Kidney epithelial cell (primary cell): ENCODE results near the gene HK3. TPM values are rescaled to one million over a fixed set of nuclear protein-coding genes. Genes with fewer than 3 reads are reported as not detected.

Source experiments
- DNase-seq: peaks from one replicate; pipeline ENCODE4 v3.0.0-alpha.2; 2010; ENCODE audit warnings: low read depth
- H3K27me3 ChIP-seq: 2 replicates; pipeline ENCODE4 v1.6.0; 2011; ENCODE audit warnings: low read length; ENCODE audit not compliant: control insufficient read depth, insufficient read depth
- H3K36me3 ChIP-seq: 2 replicates; pipeline ENCODE4 v1.5.1; 2011; ENCODE audit warnings: low read length; ENCODE audit not compliant: control insufficient read depth, insufficient read depth
- H3K4me3 ChIP-seq: 2 replicates; pipeline ENCODE4 v1.5.1; 2011; ENCODE audit warnings: low read depth, mild to moderate bottlenecking, control low read depth, low read length
- total RNA-seq: library from RNA; depleted of rRNA; stranded (reverse); fragments of >200 nt; gene quantifications from 2 replicates; pipeline ENCODE4 v1.2.3, GENCODE V29; 2015
- TF ChIP-seq, protein P1 (sequence below): IDR thresholded peaks from 2 replicates; pipeline ENCODE4 v1.5.1; 2011; ENCODE audit warnings: mild to moderate bottlenecking, moderate library complexity, low read length, control low read depth, inconsistent platforms; ENCODE audit not compliant: insufficient read depth, poor library complexity, severe bottlenecking

The HK3 gene
- total RNA-seq, 1 donor from 2014 or later = 0.04 TPM

DNA sequence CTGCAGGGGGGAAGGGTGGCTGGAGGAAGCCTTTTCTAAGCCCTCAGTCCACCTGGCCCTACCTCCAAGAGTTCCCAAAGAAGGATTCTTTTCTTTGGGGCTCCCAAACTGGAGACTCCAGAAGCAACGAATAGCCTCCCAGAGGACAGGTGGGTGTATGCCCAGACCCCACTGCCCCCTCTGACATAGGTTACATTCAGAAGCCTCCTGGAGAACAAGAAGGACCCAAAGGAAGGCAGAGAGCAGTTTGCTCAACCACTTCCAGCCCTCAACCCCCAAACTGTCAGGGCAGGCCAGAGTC lies 10.3 kb downstream of the HK3 start:
- no peak for DNase-seq

DNA sequence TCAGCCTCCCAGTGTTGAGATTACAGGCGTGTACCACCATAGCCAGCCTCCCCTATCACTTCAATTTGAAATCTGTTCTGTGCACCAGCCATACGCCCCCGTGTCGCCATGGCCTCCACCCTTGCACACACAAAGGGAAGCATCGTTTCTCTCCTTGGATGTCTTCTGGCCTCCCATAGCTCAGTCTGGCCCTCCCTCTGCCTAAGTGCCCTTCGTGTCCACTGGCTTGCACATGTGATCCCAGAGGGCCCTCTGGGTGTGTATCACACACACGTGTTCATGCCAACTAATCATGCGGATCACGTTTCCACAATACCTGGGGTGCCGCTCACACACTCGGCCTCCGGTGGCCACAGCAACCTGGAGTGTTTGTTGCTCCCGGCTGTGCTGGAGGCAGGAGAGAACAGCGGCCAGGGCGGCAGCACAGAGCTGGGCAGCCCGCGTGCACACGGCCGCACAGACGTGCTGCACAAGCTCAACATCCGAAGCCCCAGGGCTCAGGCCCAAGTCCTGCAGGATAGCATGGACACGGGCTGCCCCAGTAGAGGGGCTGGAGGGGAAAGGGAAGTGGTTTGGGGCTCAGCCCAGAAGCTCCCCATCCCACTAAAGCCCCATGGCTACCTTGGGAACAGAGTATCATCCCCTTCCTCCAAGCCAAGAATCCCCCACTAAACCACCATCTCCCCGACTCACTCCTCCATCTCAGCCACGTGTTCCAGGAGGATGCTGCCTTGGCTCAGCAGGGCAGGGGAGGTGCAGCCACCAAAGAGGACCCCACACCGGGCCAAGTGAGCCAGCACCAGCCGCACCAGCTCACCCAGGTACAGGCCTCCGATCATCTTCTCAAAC lies 10.9 kb downstream of the HK3 start:
- no peak for DNase-seq
- H3K27me3 ChIP-seq = no peaks in the 10 kb centered on the region
- no peaks in the 10 kb centered on the region for H3K36me3 ChIP-seq
- TF ChIP-seq, protein P1, sequence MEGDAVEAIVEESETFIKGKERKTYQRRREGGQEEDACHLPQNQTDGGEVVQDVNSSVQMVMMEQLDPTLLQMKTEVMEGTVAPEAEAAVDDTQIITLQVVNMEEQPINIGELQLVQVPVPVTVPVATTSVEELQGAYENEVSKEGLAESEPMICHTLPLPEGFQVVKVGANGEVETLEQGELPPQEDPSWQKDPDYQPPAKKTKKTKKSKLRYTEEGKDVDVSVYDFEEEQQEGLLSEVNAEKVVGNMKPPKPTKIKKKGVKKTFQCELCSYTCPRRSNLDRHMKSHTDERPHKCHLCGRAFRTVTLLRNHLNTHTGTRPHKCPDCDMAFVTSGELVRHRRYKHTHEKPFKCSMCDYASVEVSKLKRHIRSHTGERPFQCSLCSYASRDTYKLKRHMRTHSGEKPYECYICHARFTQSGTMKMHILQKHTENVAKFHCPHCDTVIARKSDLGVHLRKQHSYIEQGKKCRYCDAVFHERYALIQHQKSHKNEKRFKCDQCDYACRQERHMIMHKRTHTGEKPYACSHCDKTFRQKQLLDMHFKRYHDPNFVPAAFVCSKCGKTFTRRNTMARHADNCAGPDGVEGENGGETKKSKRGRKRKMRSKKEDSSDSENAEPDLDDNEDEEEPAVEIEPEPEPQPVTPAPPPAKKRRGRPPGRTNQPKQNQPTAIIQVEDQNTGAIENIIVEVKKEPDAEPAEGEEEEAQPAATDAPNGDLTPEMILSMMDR = no peak
- no peak overlapping the region for H3K4me3 ChIP-seq

More for the DNA sequence above, 10.3 kb downstream of the HK3 start:
- Histone ChIP-seq H3K27me3 (no peaks in the 10 kb centered on the region), H3K36me3 (no peaks in the 10 kb centered on the region), H3K4me3 (no peak overlapping the region)
- TF ChIP-seq, protein P1 = no peak

DNA sequence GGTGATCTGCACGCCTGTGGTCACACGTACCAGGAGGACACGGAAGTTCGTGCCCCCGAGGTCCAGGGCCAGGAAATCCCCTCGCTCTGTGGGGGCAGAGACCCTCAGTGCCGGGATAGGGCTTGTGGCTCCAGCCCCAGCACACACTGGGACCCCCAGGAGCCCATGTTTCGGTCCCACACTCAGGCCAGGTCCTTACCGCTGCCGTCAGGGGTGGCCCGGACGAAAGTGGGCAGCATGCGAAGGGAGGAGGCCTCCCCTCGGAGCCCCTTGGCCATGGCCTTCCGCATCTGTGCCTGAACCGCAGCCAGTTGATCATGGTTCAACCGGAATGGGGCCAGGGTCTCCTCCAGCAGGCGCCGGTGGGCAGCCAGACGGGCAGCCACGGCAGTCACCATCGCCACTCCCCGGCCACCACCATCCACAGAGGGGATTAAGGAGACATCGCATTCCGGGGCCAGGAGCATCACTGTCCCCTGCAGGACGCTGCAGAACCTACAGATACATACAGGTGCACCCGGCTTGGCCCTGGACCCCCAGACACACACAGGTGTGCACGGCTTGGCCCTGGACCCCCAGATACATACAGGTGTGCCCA lies 11.8 kb downstream of the HK3 start:
- H3K4me3 ChIP-seq = no peak overlapping the region
- H3K27me3 ChIP-seq = no peaks in the 10 kb centered on the region
- no peaks in the 10 kb centered on the region for H3K36me3 ChIP-seq
- TF ChIP-seq, protein P1 = no peak
- DNase-seq = no peak

DNA sequence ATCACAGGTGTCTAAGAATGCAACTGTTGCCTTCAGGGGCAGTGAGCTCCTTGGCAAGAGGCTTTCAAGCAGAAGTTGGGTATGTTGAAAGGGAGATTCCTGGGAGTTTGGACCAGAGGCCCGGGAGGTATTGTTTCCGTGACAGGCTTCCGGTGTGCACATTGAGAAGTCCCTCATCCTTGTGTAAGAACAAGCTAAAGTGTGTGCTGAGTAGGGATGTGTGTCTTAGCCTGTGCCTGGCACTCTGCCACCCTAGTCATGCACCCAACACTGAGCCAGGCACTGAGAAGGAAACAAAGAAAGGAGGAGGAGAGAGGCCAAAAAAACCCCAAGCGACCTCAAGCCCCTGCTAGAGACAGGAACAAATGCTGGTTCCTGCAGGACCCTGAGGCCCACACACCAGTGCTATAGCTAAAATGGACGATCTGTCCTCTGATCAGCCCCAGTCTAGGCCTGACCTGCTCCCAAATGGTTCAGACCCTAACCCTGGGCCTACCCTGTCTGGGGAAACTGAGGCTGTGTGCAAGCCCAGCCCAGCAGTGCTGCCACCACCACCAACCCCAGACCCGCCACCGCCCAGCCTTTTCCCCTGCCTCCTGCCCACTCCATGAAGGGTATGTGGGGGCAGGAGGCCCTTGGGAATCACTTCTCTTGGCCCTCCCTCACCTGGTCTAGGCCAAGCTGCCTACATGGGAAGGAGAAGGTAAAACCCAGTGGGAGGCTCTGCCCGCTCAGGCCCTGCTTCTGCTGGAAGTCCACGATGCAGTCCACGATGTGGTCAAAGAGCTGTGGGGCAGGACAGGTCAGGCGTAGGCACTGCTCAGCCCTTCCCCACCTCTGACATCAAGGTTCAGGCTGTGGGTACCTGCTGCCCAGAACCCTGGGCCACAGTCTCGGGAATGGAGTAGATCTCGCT lies 12.6 kb downstream of the HK3 start:
- no peak for DNase-seq
- H3K27me3 ChIP-seq = no peaks in the 10 kb centered on the region
- TF ChIP-seq, protein P1 = no peak
- no peaks in the 10 kb centered on the region for H3K36me3 ChIP-seq
- no peak overlapping the region for H3K4me3 ChIP-seq

DNA sequence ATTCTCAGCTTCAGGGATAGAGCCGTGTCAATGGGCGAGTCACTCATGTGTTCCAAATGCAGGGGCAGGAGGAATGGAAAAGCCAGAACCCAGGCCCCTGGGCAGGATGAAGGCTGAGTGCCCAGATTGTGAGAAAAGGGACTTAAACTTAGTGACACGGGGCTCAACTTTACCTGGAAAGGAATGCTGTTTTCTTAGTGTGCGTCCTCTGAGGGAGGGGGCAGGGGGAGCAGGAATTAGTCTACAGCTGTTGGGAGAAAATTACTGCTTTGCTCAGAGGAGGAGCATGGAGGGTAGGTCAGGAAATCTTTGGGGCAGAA lies 14.6 kb downstream of the HK3 start:
- no peak overlapping the region for H3K4me3 ChIP-seq
- no peak for DNase-seq
- H3K27me3 ChIP-seq = no peaks in the 10 kb centered on the region
- TF ChIP-seq, protein P1 = no peak
- H3K36me3 ChIP-seq = no peaks in the 10 kb centered on the region
